HG02610 (cell line): ENCODE measurements around the gene PEMT.
"Not testable (repeated sequence)": the region's sequence is repeated elsewhere in the genome, so short reads cannot be mapped to it uniquely, and the experiment has no call there.

Experiments
- ATAC-seq: cut with Tn5 transposase; IDR thresholded peaks from one replicate; pipeline ENCODE4 v1.9.1; 2021; ENCODE audit warnings: mild to moderate bottlenecking, moderate library complexity; ENCODE audit not compliant: unreplicated experiment

PEMT gene

DNA sequence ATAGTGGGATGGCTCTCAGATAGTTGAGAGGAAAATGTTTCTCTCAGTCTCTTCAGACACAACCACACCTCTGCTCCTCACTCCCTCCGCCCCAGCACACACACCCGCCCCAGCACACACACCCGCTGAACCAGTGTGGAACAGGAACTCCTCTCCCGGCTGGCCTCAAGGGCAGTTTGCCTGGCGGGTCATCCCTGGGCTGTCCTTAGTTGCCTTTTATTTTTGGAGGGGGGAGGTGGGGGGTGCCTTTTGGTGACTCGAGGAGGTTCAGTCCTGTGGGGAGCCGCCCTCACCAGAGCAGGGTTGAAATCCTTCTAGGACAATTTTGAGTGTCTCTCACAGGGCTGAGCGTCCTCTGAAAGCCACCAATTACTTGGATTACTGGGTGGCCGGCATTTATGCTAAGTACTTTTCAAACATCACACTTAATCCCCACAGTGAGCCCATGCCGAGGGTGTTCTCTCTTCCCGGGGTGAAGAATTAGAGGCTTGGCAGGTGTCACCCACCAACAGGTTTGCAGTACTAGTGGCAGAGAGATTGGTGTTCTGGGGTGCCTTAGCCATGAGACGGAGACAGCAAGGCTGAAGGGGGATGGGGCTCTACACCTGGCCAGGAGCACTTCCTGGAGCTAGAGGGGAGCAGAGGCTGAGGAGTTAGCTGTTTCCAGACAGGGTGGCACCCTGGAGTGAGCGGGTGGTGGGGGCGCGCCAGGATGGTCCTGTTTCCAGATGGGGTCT, 98.1 kb downstream of the PEMT start:
- no peak for ATAC-seq

DNA sequence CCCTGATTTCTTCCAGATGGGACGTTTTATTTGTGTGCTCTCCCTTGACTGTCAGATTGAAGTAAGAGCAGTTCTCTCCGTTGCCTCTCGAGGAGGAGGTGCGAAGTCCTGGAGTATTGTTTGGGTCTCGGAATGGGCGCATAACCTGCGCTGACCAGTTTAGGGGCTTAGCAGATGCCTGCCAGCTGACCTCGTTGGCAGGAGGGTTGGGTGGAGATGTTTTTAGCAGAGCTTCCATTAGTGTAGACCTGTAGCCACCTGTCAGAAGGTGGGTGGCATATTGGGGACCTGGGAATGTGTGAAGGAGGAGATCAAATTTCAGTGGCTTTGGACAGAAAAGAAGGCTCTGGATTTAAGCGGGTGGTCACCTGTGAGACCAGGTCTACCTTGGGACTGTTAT, 98.9 kb downstream of the PEMT start:
- no peak for ATAC-seq

DNA sequence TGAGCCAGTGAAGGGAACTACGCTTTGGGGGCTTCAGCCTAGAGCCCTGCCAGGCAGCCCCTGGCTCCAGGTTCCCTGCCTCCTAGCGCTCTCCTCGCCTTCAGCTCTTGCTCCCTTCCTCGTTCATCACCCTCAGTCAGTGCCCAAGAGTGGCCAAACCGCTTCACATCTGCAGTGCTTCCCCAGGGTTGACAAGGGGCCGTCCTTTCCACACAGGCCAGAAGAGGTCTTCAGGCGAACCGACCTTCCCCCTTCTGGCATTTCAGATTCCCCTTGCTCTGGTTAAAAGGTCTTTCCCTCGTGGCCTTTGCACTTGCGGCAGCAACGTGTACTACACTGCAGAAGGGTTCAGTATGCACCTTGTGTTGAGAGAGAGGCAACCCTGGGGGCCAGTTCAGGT, 99.4 kb downstream of the PEMT start:
- no peak for ATAC-seq

DNA sequence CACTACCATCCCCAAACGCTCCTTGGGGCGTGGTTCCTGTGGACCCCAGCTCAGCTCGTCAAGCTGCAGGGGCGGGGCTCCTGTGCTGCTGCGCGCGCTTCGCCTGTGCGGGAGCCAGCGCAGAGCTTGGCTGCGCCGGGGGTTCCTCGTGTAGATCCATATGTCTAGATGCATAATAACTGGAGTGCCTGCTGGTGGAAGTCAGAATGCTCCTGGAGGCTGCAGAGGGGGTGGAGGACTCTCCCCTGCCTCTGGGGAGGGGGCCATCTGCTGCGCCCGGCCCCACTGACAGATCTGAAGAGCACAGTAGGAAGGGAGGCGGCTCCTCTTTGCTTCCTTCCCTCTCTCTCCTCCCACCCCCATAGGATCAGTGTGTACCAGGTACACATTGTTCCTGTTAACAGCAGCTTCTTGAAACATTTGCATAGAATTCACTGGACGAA, 99.9 kb downstream of the PEMT start:
- ATAC-seq = no peak

DNA sequence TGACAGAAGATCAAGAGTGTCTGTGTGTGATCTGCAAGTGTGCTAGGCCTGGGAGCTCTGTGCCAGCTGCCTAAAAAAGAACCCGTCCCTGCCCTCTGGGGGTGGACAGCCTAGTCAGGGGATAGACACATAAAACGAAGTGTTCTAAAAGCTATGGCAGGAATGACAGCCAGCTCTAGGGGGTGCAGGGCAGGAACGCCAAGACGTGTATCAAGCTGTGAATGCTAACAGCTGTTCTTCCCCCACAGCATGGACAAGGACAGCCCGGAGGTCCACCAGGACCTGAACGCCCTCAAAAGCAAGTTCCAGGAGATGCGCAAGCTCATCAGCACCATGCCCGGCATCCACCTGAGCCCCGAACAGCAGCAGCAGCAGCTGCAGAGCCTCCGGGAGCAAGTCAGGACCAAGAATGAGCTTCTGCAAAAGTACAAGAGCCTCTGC, 100.5 kb downstream of the PEMT start:
- no peak for ATAC-seq

DNA sequence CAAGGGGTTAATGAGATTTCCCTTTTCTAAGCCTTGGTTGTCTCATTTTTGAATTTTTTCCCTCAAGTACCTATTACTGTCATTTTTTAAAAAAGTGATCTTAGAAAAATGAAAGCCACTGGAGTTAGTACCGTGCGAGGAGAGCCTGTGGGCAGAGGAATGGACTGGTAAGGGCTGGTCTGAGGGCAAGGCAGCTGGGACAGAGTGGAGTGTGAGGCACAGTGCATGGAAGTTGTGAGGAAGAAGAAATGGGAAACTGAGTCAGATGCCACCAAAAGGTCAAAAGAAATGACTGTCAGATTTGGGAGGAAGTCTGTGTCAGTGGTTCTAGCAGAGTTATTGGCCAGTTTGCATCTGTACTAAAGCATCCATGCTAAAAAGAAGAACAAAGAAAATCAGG, 103.5 kb downstream of the PEMT start:
- ATAC-seq = no peak

DNA sequence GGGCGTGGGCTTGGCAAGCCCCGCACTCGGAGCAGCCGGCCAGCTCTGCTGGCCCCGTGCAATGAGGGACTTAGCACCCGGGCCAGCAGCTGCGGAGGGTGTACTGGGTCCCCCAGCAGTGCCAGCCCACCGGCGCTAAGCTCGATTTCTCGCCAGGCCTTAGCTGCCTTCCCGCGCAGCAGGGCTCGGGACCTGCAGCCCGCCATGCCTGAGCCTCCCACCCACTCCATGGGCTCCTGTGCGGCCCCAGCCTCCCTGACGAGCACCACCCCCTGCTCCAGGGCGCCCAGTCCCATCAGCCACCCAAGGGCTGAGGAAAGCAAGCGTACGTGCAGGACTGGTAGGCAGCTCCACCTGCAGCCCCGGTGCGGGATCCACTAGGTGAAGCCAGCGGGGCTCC, 105.1 kb downstream of the PEMT start:
- ATAC-seq = not testable (repeated sequence)

DNA sequence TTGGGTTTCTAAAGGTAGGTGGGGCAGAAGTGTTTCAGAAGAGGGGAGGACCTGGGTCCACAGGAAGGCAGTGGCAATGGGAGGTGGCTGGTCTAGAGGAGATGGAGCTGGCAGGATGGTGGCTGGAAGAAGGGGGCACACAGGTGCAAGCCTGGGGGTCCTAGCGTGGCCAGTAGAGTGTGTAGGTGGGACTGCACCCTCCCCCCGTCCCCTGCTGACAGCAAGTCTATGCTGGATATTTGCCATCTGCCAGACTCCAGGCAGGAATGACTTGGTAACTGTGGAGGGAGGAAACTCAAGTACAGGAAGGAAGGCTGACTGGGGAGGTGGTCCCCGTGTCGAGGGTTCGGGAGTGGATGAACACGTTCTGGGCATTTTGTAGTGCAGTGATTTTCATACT, 106.1 kb downstream of the PEMT start:
- ATAC-seq = no peak

DNA sequence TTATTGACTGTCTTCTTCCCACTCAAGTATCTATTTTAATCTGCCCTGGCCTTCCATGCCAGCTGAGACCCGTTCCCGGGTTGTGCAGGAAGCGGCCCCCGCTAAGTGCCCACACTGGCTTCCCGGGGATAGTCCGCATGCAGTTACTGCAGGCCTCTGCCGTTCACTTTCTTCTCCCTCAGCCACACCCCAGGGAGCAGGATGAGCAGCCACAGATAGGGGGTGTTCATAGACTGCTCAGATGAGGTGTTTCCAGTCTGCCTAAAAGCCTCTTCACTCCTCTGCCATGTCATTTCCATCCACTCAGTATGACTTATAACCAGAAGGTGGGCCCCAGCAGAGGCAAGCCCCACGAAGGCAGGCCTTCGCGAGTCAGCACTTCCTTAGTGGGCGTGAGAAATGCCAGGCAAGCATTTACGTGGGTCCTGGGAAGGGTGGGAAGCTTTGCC, 107.0 kb downstream of the PEMT start:
- peak; percentile 77 for ATAC-seq

DNA sequence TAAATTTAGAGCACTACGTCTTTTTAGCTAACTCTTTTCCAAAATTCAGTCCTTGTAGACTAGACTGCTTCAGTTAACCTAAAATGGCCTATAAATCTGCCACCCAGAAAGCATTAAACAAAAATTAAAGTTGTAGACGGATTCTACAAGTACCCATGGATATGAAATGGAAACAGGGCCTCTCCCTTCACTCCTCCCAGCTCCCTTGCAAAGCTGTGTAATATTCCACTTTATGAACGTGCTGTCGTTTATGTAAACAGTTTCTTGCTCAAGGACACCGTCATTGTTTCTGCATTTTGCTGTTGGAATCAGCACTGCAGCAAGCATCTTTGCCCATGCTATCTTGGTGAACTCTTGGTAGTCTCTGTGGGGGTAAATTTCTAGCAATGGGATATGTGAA, 109.6 kb downstream of the PEMT start:
- ATAC-seq = no peak

DNA sequence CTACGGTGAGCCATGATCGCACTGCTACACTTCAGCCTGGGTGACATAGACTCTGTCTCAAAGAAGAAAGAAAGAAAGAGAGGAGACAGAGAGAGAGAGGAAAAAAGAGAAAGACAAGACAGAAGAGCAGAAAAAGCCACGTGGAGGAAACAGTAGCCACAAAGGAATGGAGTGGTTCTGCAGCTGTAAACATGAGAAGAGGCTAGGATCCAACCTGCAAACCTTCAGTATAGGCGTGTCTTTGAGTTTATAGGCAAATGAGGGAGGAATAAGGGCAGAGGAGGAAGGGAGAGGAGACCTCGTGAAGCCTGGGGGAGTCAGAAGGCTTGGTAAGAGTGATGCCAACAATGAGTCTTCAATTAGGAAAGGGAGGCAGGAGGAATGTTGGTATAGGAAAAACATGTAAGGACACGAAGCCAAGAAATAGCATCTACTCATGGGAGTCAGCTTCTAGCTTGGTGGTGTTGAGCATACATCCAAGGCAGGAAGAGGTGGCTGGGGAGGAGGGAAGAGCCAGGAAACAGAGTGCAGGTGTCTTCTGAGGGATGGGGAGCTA, 110.8 kb downstream of the PEMT start:
- ATAC-seq = no peak

DNA sequence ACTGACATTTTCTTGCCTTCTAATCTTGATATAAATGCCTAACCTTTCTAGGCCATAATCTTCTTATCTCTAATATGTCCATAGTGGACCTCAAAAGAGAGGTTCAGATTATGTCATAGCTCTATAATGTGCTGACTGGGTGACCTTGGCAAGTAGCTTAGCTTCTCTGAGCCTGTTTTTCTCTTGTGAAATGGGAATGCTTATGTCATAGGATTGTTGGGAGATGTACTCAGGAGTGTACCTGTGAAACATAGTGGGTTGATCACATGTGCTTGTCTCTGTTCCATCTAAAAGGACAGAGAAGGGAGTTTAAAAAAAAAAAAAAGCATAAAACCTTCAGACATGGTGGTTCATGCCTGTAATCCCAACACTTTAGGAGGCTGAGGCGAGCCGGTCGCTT, 112.3 kb downstream of the PEMT start:
- ATAC-seq = no peak

DNA sequence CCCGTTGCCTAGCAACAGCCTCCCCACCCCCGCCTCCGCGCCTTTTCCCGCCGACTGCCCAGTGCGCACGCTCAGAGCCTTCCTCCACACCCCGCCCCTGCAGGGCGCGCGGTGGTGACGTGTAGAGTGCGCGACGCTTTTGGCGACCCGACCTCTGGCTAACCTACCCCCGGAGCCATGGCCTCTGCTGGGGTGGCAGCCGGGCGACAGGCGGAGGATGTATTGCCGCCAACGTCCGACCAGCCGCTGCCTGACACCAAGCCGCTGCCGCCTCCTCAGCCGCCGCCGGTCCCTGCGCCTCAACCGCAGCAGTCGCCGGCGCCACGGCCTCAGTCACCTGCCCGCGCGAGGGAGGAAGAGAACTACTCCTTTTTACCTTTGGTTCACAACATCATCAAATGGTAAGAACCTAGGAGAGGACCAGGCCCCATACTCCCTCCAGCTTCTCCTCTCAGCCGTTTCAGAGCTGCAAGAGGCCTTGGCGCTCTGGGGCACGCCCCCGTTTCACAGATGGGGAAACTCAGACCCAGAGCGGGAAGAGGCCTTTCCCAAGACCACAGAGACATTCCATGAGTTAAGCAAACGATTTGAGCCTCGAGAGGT, 114.5 kb downstream of the PEMT start, which contains the start of gene MED9:
TSS of gene MED9 (plus strand) at position 136 of the 603 bp plus-strand sequence. CDS start at position 178, 42 bp downstream.
- ATAC-seq = peak; percentile 83

DNA sequence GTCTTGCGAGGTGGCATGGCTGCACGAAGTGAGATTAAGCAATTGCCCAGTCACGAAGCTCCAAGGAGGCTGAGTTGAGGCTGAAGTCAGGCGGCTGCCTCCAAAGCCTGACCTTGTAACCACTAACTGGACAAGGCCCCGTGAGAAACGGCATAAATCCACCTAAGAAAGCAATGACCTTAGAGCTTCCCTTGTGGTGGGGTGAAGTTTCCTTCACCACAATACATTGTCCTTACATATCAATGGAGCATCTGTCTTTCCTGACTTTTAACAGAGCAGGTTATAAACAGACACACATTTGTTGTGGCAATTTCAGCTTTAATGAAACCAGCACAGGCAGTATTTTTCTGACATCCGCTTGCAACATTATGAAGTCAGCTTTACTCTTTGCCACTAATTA, 117.2 kb downstream of the PEMT start:
- no peak for ATAC-seq

DNA sequence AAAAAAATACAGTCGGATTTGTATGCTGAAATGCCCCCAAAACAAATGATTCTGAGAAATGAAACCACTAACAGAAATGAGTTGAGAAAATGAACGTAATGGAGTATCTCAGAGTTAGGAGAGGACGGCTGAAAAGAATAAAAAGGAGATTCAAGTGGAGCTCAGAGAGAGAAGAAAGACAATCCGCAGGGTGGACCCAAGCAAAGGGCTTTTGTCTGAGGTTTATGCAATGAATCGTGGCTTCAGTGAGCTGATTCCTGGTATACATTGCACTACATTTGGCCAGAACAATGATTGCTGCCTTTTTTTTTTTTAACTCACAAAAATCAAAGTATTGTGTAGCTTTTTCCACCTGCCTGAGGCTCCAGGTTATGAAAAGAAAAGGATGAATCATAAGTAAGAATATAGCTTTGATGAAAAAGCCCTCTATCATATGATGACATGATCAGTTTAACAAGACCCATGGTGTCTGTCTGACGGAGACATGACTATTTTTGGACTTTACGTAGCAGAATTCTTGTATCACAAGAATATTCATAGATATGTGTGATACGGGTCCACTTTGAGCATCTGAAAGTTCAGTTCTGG, 119.1 kb downstream of the PEMT start:
- ATAC-seq = no peak

DNA sequence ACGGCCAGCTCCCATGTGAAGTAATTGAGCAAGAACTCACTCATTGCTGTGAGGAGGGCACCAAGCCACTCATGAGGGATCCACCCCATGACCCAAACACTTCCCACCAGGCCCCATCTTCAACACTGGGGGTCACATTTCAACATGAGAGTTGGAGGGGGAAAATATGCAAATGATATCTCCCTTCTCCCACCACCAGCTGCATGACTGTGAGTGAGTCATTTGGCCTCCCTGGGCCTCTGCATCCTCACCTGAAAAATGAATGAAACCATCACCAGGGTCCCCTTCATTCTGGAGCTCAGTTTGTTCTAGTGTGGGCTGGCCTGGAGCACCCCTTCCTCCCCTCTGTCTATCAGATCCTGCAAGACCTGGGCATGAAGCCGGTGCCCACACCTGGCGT, 121.5 kb downstream of the PEMT start:
- no peak for ATAC-seq

DNA sequence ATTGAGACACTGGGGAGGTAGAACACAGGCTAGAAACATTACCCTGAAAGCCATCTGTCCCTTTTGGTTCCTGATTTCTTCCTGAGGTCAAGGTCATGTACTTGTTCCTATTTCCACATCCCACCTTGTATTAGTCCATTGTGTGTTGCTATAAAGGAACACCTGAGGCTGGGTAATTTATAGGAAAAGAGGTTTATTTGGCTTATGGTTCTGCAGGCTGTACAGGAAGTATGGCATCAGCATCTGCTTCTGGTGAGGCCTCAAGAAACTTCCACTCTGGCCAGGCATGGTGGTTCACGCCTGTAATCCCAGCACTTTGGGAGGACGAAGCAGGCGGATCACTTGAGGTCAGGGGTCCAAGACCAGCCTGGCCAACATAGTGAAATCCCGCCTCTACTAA, 122.2 kb downstream of the PEMT start:
- ATAC-seq = no peak

DNA sequence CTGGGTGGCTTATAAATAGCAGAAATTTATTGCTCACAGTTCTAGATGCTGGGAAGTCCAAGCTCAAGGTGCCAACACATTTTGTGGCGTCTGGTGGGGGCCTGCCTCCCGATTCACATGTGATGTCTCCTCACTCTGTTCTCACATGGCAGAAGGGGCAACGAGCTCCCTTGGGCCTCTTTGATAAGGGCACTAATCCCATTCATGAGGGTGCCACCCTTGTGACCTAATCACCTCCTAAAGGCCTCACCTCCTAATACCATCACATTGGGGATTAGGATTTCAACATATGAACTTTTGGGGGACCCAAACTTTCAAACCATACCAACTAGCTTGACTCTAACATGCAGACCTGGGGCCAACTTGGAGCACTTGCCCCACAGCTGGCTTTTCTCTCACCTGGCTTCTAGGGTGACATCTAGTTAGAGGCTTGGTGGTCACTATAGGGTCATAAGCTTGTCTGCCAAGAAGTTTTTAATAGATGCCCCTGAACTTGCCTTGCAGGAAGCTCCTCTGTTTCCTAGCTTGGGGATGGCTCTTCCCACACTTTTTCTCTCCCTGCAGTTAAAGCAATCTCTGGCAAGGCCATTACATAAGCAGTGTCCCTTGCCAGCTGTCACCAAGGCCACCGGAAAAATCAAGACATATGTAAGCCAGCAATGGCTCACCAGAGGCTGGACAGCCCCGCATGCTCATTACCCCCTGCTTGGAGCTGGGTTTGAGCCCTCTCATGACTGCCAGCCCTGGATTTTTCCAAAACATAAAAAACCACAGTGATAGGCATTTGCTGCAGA, 123.1 kb downstream of the PEMT start:
- no peak for ATAC-seq

DNA sequence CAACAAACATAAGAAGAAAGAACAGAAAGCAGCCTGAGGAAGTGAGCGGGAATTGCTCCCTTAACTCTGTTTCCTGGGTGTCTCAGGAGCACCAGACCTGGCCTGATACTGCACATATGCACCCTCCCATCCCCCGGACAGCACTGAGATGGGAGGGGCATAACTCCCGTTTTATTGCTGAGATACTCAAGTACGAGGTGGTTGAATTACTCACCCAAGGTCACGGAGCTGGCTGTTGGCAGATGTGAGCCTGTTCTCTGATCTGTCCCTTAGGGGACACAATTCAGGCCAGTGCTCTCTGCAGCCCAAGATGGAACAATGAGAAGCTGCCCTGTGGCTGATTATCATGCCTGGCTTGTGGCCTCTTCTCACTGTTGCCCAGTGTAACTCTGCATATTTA, 123.8 kb downstream of the PEMT start:
- ATAC-seq = no peak

DNA sequence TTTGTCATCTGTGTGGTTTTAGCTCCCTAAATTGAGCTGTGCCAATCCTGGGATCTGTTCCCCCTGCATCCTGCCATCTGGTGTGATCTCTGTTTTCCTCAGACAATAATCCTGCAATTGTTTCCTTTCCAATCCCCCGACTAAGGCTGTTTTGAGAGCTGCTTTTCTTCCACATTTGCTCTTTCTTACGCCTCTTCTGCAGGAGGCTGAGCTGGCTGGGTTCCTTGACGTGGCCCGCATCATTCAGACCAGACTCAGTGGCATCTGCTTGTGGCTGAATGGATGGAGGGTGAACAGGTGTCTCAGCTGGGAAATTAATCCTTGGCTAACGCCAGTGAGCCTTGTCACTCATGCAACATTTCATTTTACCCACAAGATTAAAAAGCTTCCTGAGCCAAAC, 124.5 kb downstream of the PEMT start:
- ATAC-seq = no peak

DNA sequence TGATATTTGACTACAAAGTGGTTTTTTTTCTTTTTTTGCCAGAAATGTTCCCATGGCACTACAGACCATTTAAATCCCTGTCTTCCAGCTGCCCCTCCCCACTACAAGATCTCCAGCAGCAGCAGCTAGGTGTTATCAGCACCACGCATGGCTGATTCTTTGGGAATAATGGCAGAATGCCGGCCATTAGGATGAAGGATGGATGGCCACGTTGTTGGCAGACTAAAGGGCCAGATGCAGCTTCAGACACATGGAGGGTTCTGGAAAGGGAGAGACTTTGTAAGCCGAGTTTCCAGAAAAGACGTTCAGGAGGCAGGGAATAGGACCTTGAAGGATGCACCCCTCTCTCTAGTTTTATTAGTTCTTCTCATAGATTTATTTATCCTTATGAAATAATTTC, 125.0 kb downstream of the PEMT start:
- no peak for ATAC-seq
